Mesothelial cell of epicardium (in vitro differentiated cells): ENCODE results near the gene ARAP1. TPM values are rescaled to one million over a fixed set of nuclear protein-coding genes. Genes with fewer than 3 reads are reported as not detected.
A peak's percentile ranks its signal among the peaks of the same experiment; 100 is the strongest.

Experiments
- DNase-seq, 2 experiments: peaks; one replicate each; pipeline ENCODE4 v3.0.0; 2021; ENCODE audit warnings: low spot score in 2 of 2; ENCODE audit not compliant: unreplicated experiment in 2 of 2
- H3K27ac Mint-ChIP-seq: 2 replicates; pipeline ENCODE4 v1.8.0; 2021; ENCODE audit warnings: mixed read lengths
- H3K27me3 Mint-ChIP-seq: 2 replicates; pipeline ENCODE4 v1.8.0; 2021; ENCODE audit warnings: low read depth, mixed read lengths
- H3K36me3 Mint-ChIP-seq: 2 replicates; pipeline ENCODE4 v1.8.0; 2021; ENCODE audit warnings: mixed read lengths
- H3K4me1 Mint-ChIP-seq: 2 replicates; pipeline ENCODE4 v1.8.0; 2021; ENCODE audit warnings: mixed read lengths
- H3K4me3 Mint-ChIP-seq: 2 replicates; pipeline ENCODE4 v1.8.0; 2021; ENCODE audit warnings: mild to moderate bottlenecking, moderate library complexity, mixed read lengths
- H3K9me3 Mint-ChIP-seq: 2 replicates; pipeline ENCODE4 v1.8.0; 2021; ENCODE audit warnings: mixed read lengths
- CTCF ChIP-seq: fragments of 200-600 bp; sonication (generic); IDR thresholded peaks from one replicate; pipeline ENCODE4 v1.5.0; 2021; ENCODE audit warnings: antibody characterized with exemption; ENCODE audit not compliant: unreplicated experiment
- total RNA-seq: library from RNA; stranded (reverse); gene quantifications from 3 replicates; pipeline ENCODE4 v1.2.1, GENCODE V29; 2021

The ARAP1 gene
- total RNA-seq, 1 donor from 2014 or later = 155 TPM

- Mint-ChIP-seq H3K4me1 (peaks cover 44% of the 10 kb centered on the region), H3K27me3 (no peaks in the 10 kb centered on the region), H3K27ac (no peak overlapping the region), H3K4me3 (no peak overlapping the region), H3K36me3 (no peaks in the 10 kb centered on the region), H3K9me3 (no peaks in the 10 kb centered on the region)
- no peak for TF ChIP-seq CTCF
- no peak for DNase-seq
Observed at GRCh38 chr11:72776844-72777754, 24.9 kb upstream of the ARAP1 start.

- TF ChIP-seq CTCF = no peak
- H3K4me1 Mint-ChIP-seq = peaks cover 41% of the 10 kb centered on the region
- no peak overlapping the region for H3K4me3 Mint-ChIP-seq
- H3K9me3 Mint-ChIP-seq = no peaks in the 10 kb centered on the region
- no peaks in the 10 kb centered on the region for H3K36me3 Mint-ChIP-seq
- no peak overlapping the region for H3K27ac Mint-ChIP-seq
- no peaks in the 10 kb centered on the region for H3K27me3 Mint-ChIP-seq
- DNase-seq = no peak
Observed at GRCh38 chr11:72776117-72776843, 24.1 kb upstream of the ARAP1 start.

- Mint-ChIP-seq H3K4me3 (no peak overlapping the region), H3K36me3 (no peaks in the 10 kb centered on the region), H3K9me3 (no peaks in the 10 kb centered on the region), H3K27me3 (no peaks in the 10 kb centered on the region), H3K27ac (peak overlapping the region; percentile 33), H3K4me1 (peaks cover 38% of the 10 kb centered on the region)
- DNase-seq = no peak
- no peak for TF ChIP-seq CTCF
Observed at GRCh38 chr11:72775288-72776110, 23.3 kb upstream of the ARAP1 start.

GRCh38 chr11:72774499-72774898, 22.3 kb upstream of the ARAP1 start:
- no peak for TF ChIP-seq CTCF
- no peak for DNase-seq
- no peaks in the 10 kb centered on the region for H3K36me3 Mint-ChIP-seq
- no peak overlapping the region for H3K4me3 Mint-ChIP-seq
- peaks cover 30% of the 10 kb centered on the region for H3K4me1 Mint-ChIP-seq
- H3K27me3 Mint-ChIP-seq = no peaks in the 10 kb centered on the region
- H3K9me3 Mint-ChIP-seq = no peaks in the 10 kb centered on the region
- no peak overlapping the region for H3K27ac Mint-ChIP-seq

GRCh38 chr11:72773696-72774095, 21.5 kb upstream of the ARAP1 start:
- peaks cover 26% of the 10 kb centered on the region for H3K4me1 Mint-ChIP-seq
- H3K36me3 Mint-ChIP-seq = no peaks in the 10 kb centered on the region
- H3K4me3 Mint-ChIP-seq = no peak overlapping the region
- H3K27me3 Mint-ChIP-seq = no peaks in the 10 kb centered on the region
- peak overlapping the region; percentile 85 for H3K27ac Mint-ChIP-seq
- no peak for DNase-seq
- TF ChIP-seq CTCF = no peak
- H3K9me3 Mint-ChIP-seq = no peaks in the 10 kb centered on the region
